GM18519 (cell line): ENCODE results near the gene MAEA.

Source experiments
- ATAC-seq: cut with Tn5 transposase; IDR thresholded peaks from one replicate; pipeline ENCODE4 v1.9.1; 2021; ENCODE audit warnings: mild to moderate bottlenecking, moderate library complexity; ENCODE audit not compliant: unreplicated experiment, low FRiP score

MAEA gene

GRCh38 chr4:1349359-1350168 is 59.9 kb downstream of the MAEA start:
- no peak for ATAC-seq

GRCh38 chr4:1350169-1350520 is 60.5 kb downstream of the MAEA start:
- ATAC-seq, result no peak

GRCh38 chr4:1351854-1352566 is 62.3 kb downstream of the MAEA start:
- no peak for ATAC-seq

- ATAC-seq, result no peak
Measured at GRCh38 chr4:1352567-1352900, 62.8 kb downstream of the MAEA start.

- ATAC-seq, result no peak
Measured at GRCh38 chr4:1353186-1354055, 63.7 kb downstream of the MAEA start.

- ATAC-seq, result no peak
Measured at GRCh38 chr4:1354136-1354982, 64.7 kb downstream of the MAEA start.

GRCh38 chr4:1354983-1355275 is 65.2 kb downstream of the MAEA start:
- no peak for ATAC-seq

- no peak for ATAC-seq
Measured at GRCh38 chr4:1355378-1355777, 65.7 kb downstream of the MAEA start.

- no peak for ATAC-seq
Measured at GRCh38 chr4:1356181-1356998, 66.7 kb downstream of the MAEA start.

GRCh38 chr4:1357356-1358248 is 67.9 kb downstream of the MAEA start:
- ATAC-seq, result no peak

- no peak for ATAC-seq
Measured at GRCh38 chr4:1358421-1359143, 68.9 kb downstream of the MAEA start.

- no peak for ATAC-seq
Measured at GRCh38 chr4:1359144-1359501, 69.4 kb downstream of the MAEA start.

- ATAC-seq, result no peak
Measured at GRCh38 chr4:1359976-1360375, 70.3 kb downstream of the MAEA start.

- no peak for ATAC-seq
Measured at GRCh38 chr4:1360423-1361283, 71.0 kb downstream of the MAEA start.

GRCh38 chr4:1361431-1361830 is 71.7 kb downstream of the MAEA start:
- ATAC-seq, result no peak

- no peak for ATAC-seq
Measured at GRCh38 chr4:1362046-1362445, 72.4 kb downstream of the MAEA start.

GRCh38 chr4:1362521-1362920 is 72.8 kb downstream of the MAEA start:
- ATAC-seq, result no peak
